ENCODE results near the gene KLHL1. TPM values are rescaled to one million over a fixed set of nuclear protein-coding genes. Genes with fewer than 3 reads are reported as not detected.

KLHL1 gene
- total RNA-seq, 1 donor from 2014 or later: not detected

DNA sequence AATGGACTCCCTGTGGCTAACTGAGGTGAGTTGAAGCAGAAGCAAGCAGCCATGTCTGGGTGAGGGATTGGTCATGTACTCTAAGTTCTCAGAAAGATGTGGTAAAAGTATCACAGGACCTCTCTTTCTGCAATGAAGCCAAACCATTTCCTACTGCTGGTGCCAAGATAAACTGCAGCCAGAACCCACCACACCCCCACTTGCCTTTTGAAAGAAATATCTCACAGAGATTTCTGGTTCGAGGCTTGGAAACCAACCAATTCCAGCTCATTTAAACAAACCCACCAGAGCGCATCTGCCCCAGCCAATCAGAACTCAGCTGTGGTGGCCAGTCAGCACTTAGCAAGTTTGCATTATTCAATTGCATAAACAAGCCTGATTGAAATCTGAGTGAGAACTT lies 205.2 kb downstream of the KLHL1 start:
- DNase-seq (ENCODE audit: low spot score): no peak
- intact Hi-C loops (cut with DNase I): no loop called here

DNA sequence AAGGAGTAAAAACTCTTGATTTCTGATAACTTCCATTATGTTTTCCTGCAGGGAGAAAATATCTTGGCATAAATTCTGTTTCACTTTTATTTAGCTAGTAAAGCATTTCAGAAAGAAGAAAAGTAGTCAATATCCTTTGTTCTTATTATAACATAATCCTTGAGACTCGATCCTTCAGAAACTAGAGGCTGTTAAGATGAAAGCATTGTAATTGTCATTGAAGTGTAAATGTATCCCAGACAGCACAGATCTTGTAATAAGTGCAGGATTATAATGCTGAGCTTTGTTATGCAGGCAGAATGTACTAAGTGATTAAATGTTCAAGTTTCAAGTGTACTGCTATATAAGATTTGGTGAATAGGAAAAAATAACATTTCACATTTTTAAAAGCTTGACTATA lies 225.8 kb downstream of the KLHL1 start:
- intact Hi-C loops (cut with DNase I): no loop called here
- DNase-seq (ENCODE audit: low spot score): no peak

DNA sequence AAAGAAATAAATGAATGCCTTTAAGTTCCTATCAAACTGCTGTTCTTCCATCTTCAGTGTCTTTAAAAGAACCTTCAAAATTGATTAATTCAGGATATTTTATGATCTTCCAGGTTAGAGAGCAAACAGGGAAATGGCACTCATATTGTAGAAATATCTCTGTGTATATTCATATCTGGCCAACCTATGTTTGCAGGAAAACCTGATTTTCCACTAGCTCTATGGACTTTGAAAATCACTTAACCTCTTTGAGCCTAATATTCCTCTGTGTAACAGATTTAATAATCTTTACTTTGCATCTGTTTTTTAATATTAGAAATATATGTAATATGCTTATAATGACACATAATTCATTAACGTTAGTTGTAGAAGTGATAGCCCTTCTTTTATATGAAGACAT lies 228.3 kb downstream of the KLHL1 start:
- no peak for DNase-seq (ENCODE audit: low spot score)
- intact Hi-C loops (cut with DNase I): no loop called here

DNA sequence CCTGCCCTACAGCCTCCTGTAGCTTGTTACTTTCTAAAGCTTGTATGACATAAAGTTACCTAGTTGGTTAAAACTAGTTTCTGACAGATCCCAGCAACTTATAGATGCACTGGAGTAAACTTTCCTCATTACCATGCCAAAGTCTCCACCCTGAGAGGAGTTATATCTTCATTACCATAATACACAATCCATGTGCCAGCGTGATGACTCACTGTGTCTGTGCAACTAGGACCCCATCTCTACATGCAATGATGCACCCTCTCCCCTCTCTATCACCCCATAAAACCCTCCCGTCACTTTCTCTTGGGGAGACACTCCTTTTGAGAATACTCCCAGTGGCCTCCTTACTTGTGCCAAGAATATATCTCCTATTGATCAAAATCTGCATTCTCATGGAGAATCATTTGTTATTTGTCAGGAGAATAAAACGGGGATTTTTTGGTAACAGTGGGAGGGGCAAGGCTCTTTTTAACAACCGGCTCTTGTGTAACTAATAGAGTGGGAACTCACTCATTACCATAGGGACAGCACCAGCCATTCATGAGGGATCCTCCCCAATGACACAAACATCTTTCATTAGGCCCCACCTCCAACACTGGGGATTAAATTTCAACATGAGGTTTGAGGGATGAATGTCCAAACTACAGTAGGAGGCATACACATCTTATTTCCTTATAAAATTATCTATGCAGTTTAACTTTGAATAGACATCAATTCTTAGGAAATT lies 235.8 kb downstream of the KLHL1 start:
- intact Hi-C loops (cut with DNase I): no loop called here
- DNase-seq (ENCODE audit: low spot score): no peak

DNA sequence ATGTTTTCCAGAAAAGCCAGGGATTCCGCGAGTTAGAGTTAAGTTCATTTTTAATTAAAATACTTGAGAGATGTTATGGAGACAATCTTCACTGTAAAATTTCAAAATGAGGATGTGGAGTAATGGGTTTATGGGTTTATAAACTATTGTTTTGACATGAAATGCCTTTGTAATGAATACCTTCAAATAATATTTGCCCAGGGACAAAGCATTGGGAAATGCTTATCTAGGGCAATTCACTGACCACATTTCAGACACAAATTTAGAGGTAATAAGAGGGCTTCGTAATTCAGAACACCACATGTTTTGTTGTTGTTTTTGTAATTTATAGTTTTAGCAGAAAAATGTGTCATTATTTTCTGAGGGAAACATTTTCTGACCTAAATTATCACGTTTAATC lies 241.7 kb downstream of the KLHL1 start:
- no peak for DNase-seq (ENCODE audit: low spot score)
- intact Hi-C loops (cut with DNase I): no loop called here

GRCh38 chr13:69857183-69857821 lies 250.9 kb downstream of the KLHL1 start:
- DNase-seq (ENCODE audit: low spot score): no peak
- intact Hi-C loops (cut with DNase I): no loop called here

GRCh38 chr13:69856331-69856730 lies 251.9 kb downstream of the KLHL1 start:
- DNase-seq (ENCODE audit: low spot score): no peak
- intact Hi-C loops (cut with DNase I): no loop called here

- no peak for DNase-seq (ENCODE audit: low spot score)
- intact Hi-C loops (cut with DNase I): no loop called here
These were observed 279.7 kb downstream of the KLHL1 start for GRCh38 chr13:69828527-69828926.

- intact Hi-C loops (cut with DNase I): no loop called here
- DNase-seq (ENCODE audit: low spot score): no peak
These were observed 288.1 kb downstream of the KLHL1 start for GRCh38 chr13:69820180-69820579.

DNA sequence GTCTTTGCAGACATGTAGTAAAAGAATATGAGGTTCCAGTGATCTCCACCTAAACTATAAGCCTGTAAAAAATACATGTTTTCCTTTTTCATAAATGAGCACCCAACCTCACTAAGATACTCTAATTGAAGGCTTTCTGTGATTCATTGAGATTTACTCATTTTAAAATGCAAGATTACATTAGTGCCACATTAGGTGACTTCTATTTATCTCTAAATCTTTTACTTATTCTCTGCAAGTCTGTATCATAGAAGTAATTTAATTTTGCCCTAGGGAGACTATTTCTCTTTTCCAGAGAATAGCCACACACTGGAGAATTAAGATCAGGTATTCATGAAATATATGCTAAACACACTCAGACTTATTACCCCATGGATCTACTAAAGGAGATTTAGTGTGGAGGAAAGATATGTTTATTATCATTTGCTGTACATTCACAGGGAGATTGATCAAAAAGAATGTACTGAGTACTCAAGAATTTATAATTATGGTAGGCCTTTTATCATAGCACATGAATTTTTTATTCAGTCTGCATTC lies 290.9 kb downstream of the KLHL1 start:
- intact Hi-C loops (cut with DNase I): no loop called here
- no peak for DNase-seq (ENCODE audit: low spot score)

DNA sequence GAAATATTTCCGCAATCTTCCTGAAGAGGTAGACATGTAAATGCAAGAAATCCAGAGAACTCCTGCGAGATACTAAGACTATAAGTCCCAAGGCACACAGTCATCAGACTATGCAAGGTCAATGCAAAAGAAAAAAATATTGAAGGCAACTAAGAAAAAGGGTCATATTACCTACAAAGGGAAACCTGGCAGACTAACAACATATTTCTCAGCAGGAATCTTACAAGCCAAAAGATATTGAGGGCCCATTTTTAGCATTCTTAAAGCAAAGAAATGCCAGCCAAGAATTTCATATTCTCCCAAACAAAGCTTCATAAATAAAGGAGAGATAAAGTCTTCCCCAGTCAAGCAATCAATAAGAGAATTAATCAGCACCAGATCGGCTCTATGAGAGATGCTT lies 299.1 kb downstream of the KLHL1 start:
- intact Hi-C loops (cut with DNase I): no loop called here
- no peak for DNase-seq (ENCODE audit: low spot score)

DNA sequence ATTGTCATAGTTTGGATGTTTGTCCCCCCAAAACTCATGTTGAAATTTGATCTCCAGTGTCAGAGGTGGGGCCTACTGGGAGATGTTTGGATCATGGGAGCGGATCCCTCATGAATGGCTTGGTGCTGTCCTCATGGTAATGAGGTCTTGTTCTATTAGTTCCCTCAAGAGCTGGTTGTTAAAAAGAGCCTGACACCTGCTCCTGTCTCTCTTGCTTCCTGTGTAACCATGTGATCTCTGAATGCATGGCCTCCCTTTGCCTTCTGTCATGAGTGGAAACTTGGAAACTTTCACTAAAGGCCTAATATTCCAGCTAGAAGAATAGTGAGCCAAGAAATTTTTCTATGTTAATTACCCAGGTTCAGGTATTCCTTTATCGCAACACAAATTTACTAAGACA lies 312.0 kb downstream of the KLHL1 start:
- no peak for DNase-seq (ENCODE audit: low spot score)
- intact Hi-C loops (cut with DNase I): no loop called here

DNA sequence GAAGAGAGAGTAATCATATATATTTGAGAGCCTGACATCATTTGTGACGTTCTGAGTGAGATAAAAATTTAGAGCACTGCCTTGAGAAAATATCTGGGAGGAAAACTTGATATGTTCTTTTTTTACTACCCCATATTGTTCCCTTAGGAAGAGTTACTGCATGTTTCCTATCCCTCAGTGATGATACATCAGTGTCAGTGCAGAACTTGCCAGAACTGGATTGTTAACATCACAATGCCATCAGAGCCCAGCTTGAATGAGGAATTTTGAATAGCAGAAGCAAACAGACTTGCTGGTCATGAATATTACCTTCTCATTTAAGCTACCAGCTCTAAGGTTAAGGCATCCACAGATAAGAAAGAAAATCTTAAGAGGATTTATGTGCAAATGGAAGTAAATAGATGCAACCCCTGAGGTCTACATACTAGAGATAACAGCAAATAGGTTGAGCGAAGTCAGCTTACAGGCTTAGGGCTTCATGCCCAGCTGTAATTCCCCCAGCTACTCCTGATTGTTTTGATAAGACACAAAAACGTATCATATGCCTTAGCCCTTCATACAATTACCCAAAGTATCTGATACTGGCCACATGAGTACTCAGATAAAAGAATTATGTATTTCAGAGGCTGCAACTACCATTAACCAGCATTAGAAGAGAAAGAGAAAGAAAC lies 314.3 kb downstream of the KLHL1 start:
- intact Hi-C loops (cut with DNase I): no loop called here
- no peak for DNase-seq (ENCODE audit: low spot score)

DNA sequence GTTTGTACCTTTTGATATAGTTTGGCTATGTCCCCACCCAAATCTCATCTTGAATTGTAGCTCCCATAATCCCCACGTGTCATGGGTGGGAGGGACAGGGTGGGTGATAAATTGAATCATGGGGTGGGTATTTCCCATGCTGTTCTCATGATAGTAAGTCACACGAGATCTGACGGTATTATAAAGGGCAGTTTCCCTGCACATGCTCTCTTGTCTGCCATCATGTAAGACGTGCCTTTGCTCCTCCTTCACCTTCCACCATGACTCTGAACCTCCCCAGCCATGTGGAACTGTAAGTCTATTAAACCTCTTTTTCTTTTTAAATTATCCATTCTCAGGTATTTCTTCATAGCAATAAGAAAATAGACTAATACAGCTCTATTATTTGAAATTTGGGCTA lies 331.3 kb downstream of the KLHL1 start:
- DNase-seq (ENCODE audit: low spot score): no peak
- intact Hi-C loops (cut with DNase I): no loop called here

- intact Hi-C loops (cut with DNase I): no loop called here
- DNase-seq (ENCODE audit: low spot score): no peak
These were observed 338.6 kb downstream of the KLHL1 start for GRCh38 chr13:69769608-69770007.

DNA sequence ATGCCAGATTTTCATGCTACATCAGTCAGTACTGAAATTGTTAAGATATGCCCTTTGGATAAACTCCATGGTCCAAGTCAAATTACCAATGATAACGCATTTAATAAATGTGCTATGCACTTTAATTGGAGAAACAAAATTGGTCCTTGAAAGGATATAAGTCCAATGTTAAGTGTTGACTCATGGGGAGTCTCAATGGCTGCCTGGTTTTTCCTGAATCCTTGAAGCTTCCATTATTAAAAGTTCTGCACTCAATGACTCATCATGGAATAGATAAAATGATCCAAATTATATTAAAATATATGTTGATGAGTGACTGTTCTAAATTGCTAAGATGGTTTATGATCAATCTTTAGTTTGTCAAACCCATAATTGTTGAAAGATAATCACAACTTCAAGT lies 346.7 kb downstream of the KLHL1 start:
- intact Hi-C loops (cut with DNase I): no loop called here
- DNase-seq (ENCODE audit: low spot score): no peak

GRCh38 chr13:69755101-69755500 lies 353.2 kb downstream of the KLHL1 start:
- intact Hi-C loops (cut with DNase I): no loop called here
- DNase-seq (ENCODE audit: low spot score): no peak

GRCh38 chr13:69751259-69751658 lies 357.0 kb downstream of the KLHL1 start:
- intact Hi-C loops (cut with DNase I): no loop called here
- DNase-seq (ENCODE audit: low spot score): no peak

GRCh38 chr13:69737129-69737935 lies 370.9 kb downstream of the KLHL1 start:
- peak; percentile 74 for DNase-seq (ENCODE audit: low spot score)

DNA sequence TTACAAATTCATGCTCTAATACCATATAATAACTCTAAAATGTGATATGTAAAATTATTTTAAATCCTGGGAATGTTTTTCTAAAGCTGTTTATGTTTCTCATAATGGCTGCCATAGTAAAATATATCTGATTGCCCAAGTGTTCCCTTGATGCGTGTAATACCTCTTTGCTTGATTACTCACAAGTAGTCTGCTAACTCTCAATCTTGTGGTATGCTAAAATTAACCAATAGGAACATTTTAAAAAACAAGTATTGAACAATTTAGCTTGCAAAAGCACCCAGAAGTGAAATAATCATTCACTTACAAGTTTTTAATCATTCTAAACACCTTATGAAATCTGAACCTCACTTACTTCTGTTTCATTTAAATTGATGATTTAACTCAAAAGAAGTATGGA lies 386.6 kb downstream of the KLHL1 start:
- no peak for DNase-seq (ENCODE audit: low spot score)
- intact Hi-C loops (cut with DNase I): no loop called here

More at GRCh38 chr13:69737129-69737935, 370.9 kb downstream of the KLHL1 start:
- intact Hi-C loops (cut with DNase I): no loop called here

Measured in cardiac septum (tissue), 1 donor.